NK-92 treated with Interleukin-12 subunit alpha and Interleukin-12 subunit beta, amount 100 ng/mL, for 24 hours (cell line): Measurements from ENCODE around the gene DNTTIP2.
"Not testable (repeated sequence)": the region's sequence is repeated elsewhere in the genome, so short reads cannot be mapped to it uniquely, and the experiment has no call there.

Experiments
- DNase-seq: peaks from one replicate; lab custom pipeline; 2025; lab: John Stamatoyannopoulos, UW

Gene DNTTIP2

DNA sequence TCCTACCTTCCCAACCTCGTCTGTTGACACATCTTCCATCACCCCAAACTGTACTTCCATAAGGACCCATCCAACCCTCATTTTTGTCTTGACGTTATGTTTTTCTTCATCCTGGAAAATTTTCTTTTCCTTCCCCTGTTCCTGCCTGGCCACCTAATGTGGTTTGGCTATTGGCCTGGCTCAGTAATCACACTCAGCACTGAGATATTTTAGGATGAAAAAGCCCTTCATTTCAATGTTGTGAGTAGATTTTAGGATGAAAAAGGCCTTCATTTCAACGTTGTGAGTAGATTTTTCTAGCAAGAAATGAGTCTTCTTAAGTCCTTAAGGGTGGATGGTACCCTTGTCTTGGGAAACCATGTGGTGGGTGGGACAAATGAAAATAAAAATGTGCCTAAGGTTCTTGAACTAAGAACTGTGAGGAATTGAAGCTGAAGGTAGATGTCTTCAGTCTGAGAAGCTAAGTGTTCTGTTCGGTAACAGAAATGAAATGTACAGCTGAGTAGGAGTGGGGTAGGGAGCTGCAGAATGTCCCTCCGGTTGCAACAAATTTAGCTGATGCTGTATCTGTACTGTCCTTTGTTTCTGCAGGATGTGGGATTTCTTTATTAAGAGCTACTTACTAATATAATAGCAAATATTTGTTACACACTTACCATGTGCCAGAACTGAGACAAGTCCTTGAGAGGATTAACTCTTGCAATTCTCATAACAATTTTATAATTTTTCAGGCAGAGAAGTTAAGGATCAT lies 36.1 kb downstream of the DNTTIP2 start:
- DNase-seq, result no peak

- no peak for DNase-seq
These were observed 37.2 kb downstream of the DNTTIP2 start for GRCh38 chr1:93841771-93842170.

DNA sequence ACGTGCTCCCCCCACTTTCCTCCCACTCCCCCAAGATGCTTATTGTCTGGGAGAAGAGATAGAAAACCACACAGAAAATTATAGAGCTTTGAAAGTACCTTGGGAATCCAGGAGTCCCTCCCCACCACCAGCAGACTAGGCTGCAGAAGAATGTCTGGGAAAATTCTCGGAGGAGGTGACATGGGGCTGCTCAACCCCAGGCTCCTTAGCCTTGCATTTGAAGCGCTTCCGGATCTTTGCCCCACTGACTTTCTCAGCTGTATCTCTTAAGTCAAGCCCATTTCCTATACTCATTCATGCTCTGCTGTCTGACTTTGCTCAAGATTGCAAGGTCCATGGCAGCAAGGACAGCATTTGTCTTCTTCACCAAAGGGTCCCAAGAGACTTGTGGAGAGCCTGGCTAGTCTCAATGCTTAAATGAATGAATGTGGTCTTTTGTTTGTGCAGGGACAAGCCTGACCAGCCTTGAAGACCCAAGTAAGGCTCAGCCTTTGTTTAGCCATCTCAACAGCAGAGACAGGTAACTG lies 38.0 kb downstream of the DNTTIP2 start:
- DNase-seq, result no peak

DNA sequence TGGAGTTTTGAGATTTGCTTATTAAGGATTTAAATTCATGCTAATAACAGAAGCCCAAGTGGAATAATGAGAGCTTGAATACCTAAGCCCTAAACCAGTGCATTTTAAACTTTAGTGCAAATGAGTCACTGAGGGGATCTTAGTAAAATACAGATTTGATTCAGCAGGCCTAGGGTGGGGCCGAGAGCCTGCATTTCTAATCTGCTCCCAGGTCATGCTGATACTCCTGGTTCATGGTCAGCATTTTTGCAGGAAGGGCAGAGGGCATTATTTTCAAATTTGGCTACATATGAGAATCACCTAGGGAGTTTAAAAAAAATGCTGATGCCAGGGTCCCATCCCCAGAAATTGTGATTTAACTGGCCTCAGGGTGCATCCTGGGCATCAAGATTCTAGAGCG lies 39.3 kb downstream of the DNTTIP2 start:
- DNase-seq, result no peak

GRCh38 chr1:93839307-93839706 lies 39.7 kb downstream of the DNTTIP2 start:
- DNase-seq, result no peak

- no peak for DNase-seq
These were observed 41.0 kb downstream of the DNTTIP2 start for GRCh38 chr1:93837961-93838360.

GRCh38 chr1:93833293-93833692 lies 45.7 kb downstream of the DNTTIP2 start:
- not testable (repeated sequence) for DNase-seq

- no peak for DNase-seq
These were observed 49.9 kb downstream of the DNTTIP2 start for GRCh38 chr1:93829061-93829460.

DNA sequence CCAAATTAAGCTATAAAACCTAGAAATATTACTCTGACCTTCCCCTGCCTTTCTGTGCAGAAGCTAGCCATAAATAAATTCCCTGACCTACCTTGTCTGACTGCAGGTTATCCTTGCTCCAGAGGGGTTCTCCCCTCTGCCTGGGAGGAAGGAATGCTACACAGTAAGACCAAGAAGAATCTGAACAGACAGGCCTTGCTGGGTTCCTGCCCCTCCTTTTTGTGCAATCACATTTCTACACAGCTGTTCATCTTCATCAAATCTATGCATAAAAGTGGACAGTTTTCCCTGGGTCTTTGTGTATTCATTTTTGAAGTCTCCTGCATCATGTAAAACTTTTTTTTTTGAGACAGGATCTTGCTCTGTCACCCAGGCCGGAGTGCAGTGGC lies 50.6 kb downstream of the DNTTIP2 start:
- DNase-seq, result no peak

DNA sequence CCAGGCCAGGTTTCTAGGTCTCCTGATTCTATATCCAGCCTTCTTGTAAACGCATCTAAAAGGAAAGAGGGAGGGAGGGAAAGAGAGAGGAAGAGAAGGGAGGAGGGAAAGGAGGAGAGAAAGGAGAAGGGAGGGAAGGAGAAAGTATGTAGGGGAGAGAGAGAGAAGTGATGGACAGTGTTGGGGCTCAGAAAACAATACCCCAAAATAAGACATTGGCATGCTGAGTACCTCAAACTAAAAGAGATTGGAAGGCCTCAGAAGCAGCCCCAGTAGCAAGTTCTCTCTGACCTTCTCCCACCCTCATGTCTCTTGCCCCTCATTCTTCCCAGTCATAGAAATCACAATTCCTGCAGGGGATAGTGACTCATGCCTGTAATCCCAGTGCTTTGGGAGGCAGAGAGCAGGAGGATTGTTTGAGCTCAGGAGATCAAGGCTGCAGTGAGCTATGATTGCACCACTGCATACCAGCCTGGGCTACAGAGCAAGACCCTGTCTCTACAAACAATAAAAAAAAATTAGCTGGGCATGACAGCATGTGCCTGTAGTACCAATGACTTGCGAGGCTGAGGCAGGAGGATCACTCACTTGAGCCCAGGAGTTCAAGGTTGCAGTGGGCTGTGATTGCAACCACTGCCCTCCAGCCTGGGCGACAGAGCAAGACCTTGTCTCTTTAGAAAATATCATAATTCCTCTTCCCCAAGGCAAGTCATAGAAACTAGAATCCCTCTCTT lies 51.2 kb downstream of the DNTTIP2 start:
- no peak for DNase-seq

- DNase-seq, result no peak
These were observed 51.9 kb downstream of the DNTTIP2 start for GRCh38 chr1:93827128-93827527.

- no peak for DNase-seq
These were observed 54.2 kb downstream of the DNTTIP2 start for GRCh38 chr1:93824834-93825233.

- no peak for DNase-seq
These were observed 56.1 kb downstream of the DNTTIP2 start for GRCh38 chr1:93822730-93823425.

- no peak for DNase-seq
These were observed 57.4 kb downstream of the DNTTIP2 start for GRCh38 chr1:93821423-93822144.

GRCh38 chr1:93820554-93821422 lies 58.2 kb downstream of the DNTTIP2 start:
- no peak for DNase-seq

GRCh38 chr1:93818570-93818959 lies 60.4 kb downstream of the DNTTIP2 start:
- DNase-seq, result no peak

DNA sequence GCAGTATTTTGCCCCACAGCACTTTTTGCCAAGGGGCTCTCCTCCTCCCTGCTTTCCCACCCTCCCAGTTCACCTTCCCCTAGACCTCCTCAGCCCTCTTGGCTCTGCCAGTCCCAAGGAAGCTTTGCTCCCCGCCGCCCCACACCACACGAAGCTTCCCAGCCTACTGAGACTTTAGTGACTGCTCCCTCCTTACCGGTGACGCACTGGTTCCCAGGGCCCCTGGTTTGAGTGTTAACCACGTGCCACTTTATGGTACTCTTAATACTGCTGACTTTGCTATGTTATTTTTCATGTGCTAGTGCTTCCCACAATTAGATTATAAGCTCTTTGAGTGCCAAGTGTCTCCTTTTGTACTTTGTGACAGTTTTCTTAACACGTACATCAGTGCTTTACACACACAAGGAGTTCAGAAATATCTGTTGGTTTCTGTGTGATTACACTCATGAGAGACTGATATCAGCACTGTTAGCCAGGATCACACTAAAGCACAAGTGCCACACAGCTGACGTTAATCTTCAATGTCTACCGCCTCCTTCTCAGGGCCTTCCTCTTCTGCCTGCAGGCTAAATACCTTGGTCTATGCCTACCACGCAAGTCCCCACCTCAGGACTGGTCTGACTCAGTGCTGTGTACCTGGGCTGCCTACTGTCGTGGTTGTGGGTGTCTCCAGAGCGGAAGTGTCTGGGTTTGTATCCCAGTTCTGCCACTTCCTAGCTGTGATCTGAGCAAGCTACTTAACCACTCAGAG lies 61.0 kb downstream of the DNTTIP2 start:
- no peak for DNase-seq

DNA sequence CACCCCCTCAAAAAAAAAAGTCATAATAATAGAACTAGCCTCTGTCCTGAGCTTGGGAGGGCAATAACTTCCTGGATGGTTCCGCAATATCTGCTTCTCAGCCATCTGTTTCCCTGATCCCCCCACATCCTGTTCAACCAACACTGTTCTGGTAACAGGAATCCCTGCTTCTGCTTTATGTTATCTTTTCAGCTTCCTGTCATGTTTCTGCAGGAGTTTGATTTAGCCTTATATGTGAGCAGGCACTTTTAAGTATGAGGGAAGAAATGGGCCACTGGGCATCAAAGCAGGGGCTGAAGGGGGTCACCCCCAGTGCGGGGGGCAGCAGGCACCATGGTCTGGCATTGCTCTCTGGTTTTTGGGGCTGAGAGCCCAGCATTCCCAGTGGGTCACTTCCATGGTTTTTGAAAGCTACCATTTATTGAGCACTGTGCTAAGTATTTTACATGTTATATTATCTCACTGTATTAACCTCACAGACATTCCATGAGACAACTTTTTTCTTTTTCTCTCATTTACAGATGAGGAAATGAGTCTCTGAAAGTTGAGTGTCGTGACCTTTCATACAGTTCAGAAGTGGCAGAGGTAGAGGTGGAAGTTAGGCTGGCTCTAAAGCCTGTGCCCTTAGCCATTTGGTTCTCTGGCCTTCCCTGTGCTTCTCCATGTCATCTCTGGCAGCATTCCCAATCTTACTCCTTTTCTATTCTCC lies 61.9 kb downstream of the DNTTIP2 start:
- DNase-seq, result no peak
